NCI-H2029 treated with DMSO at 0.1 percent for 48 hours (cell line): ENCODE data around the gene OR10G7.
"Not testable (repeated sequence)": the region's sequence is repeated elsewhere in the genome, so short reads cannot be mapped to it uniquely, and the experiment has no call there.

ENCODE experiments used
- DNase-seq: peaks from one replicate; lab custom pipeline; 2025; lab: John Stamatoyannopoulos, UW

The OR10G7 gene

DNA sequence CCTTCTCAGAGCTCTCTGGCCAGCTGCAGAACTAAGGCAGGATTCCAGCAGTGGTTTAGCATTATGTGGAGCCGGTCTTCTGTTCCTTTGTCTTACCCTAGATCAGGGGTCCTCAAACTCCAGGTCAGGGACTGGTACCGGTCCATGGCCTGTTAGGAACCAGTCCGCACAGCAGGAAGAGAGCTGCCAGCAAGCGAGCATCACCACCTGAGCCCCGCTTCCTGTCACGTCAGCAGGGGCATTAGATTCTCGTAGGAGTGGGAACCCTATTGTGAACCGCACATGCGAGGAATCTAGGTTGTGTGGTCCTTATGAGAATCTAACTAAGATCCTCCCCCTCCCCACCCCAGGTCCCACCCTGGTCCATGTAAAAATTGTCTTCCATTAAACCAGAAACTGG lies 1.6 kb downstream of the OR10G7 start:
- no peak for DNase-seq

- no peak for DNase-seq
Measured at GRCh38 chr11:124036666-124037065, 4.5 kb downstream of the OR10G7 start.

GRCh38 chr11:124026498-124026897 lies 14.6 kb downstream of the OR10G7 start, which contains the start of gene OR10G8:
TSS of gene OR10G8 (plus strand) at chr11:124026798. CDS start at chr11:124029623, 2,825 bp downstream.
- no peak for DNase-seq

DNA sequence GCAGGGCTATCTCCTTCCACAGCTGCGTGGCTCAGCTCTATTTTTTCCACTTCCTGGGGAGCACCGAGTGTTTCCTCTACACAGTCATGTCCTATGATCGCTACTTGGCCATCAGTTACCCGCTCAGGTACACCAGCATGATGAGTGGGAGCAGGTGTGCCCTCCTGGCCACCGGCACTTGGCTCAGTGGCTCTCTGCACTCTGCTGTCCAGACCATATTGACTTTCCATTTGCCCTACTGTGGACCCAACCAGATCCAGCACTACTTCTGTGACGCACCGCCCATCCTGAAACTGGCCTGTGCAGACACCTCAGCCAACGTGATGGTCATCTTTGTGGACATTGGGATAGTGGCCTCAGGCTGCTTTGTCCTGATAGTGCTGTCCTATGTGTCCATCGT lies 25.3 kb downstream of the OR10G7 start:
- not testable (repeated sequence) for DNase-seq

GRCh38 chr11:124012697-124013096 lies 28.4 kb downstream of the OR10G7 start, which contains the start of gene OR10G4:
TSS of gene OR10G4 (plus strand) at chr11:124012997. CDS start at chr11:124015575, 2,578 bp downstream.
- DNase-seq: no peak

DNA sequence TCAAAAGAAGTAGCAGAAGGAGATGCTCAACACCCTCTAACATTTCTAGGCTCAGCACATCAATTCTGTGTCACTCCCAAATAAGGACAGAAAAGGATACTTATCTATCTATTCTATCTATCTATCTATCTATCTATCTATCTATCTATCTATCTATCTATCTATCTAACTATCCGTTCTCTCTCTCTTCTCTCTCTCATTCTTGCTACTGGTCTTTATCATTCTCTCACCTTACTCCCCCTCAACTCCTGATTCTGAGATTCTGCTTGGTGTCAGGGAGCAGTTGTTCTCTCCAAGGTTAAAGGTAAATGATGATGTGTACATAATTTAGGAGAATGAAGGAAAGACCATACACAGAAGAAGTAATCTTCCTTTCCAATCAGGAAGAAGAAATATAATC lies 46.0 kb downstream of the OR10G7 start, which contains the start of gene OR10G6:
OR10G6 (minus strand) TSS at position 43 of the 400 bp plus-strand sequence; CDS start at position 43, 0 bp downstream.
- DNase-seq: no peak
